PC-9 (cell line): ENCODE data around the gene NOB1. TPM values are rescaled to one million over a fixed set of nuclear protein-coding genes. Genes with fewer than 3 reads are reported as not detected.

Experiments
- BruUV-seq: library from RNA; stranded (reverse); fragments of 400-500 nt; replicated peaks from 2 replicates; lab custom pipeline; 2021; lab: Mats Ljungman, UMichigan
- CTCF ChIA-PET: fragments of 300-600 bp; sonication (Branson Sonifier 250); formaldehyde crosslinking; loops from one replicate; lab custom pipeline; 2022; ENCODE audit warnings: antibody characterized with exemption; lab: Charles Lee
- POLR2A ChIA-PET: fragments of 300-600 bp; sonication (Branson Sonifier 250); formaldehyde crosslinking; loops from one replicate; lab custom pipeline; 2022; ENCODE audit warnings: antibody characterized with exemption; ENCODE audit not compliant: unreplicated experiment; lab: Charles Lee
- DNase-seq, 2 experiments: peaks; one replicate each; pipeline versions ENCODE4 v3.0.0 to v3.0.0-alpha.2; 2015 to 2022; ENCODE audit warnings: mixed read lengths in 1 of 2
- H2AFZ ChIP-seq: fragments of 200-600 bp; sonication (generic); 2 replicates; pipeline ENCODE4 v1.8.1; 2017; ENCODE audit warnings: antibody characterized with exemption
- H3F3A ChIP-seq: fragments of 200-600 bp; sonication (generic); 2 replicates; pipeline ENCODE4 v1.8.1; 2017; ENCODE audit warnings: antibody characterized with exemption, mild to moderate bottlenecking, low read depth; ENCODE audit not compliant: insufficient read depth
- H3K27ac ChIP-seq: fragments of 200-600 bp; sonication (generic); 2 replicates; pipeline ENCODE4 v1.6.1; 2016; ENCODE audit warnings: mixed run types
- H3K27me3 ChIP-seq: fragments of 200-600 bp; sonication (generic); 2 replicates; pipeline ENCODE4 v1.6.1; 2016; ENCODE audit warnings: low read depth, mixed run types; ENCODE audit not compliant: insufficient read depth
- H3K36me3 ChIP-seq: fragments of 200-600 bp; sonication (generic); 2 replicates; pipeline ENCODE4 v1.6.1; 2016; ENCODE audit warnings: low read depth, mixed run types
- H3K4me1 ChIP-seq: fragments of 200-600 bp; sonication (generic); replicated peaks from 2 replicates; pipeline ENCODE4 v1.6.1; 2016; ENCODE audit warnings: mixed run types; ENCODE audit not compliant: insufficient read depth
- H3K4me2 ChIP-seq: fragments of 200-600 bp; sonication (generic); 2 replicates; pipeline ENCODE4 v1.6.1; 2017; ENCODE audit warnings: mixed run types
- H3K4me3 ChIP-seq: fragments of 200-600 bp; sonication (generic); 2 replicates; pipeline ENCODE4 v1.6.1; 2016; ENCODE audit warnings: mixed run types
- H3K79me2 ChIP-seq: fragments of 200-600 bp; sonication (generic); 2 replicates; pipeline ENCODE4 v1.6.1; 2017; ENCODE audit warnings: low read depth, mixed run types
- H3K9me2 ChIP-seq: fragments of 200-600 bp; sonication (generic); 2 replicates; pipeline ENCODE4 v1.8.1; 2017; ENCODE audit warnings: mild to moderate bottlenecking; ENCODE audit not compliant: insufficient read depth
- H3K9me3 ChIP-seq: fragments of 200-600 bp; sonication (generic); 2 replicates; pipeline ENCODE4 v1.8.1; 2016; ENCODE audit warnings: low read depth; ENCODE audit not compliant: insufficient read depth
- H4K20me1 ChIP-seq: fragments of 200-600 bp; sonication (generic); 2 replicates; pipeline ENCODE4 v1.8.1; 2017; ENCODE audit not compliant: insufficient read depth
- EZH2 ChIP-seq: fragments of 200-600 bp; sonication (generic); IDR thresholded peaks from 2 replicates; pipeline ENCODE4 v1.8.0; 2017; ENCODE audit warnings: antibody characterized with exemption, low read depth
- intact Hi-C: fragments of 100-400 bp; cut with micrococcal nuclease; formaldehyde crosslinking; loops from one replicate; pipeline ENCODE4 v1.10.0; 2022; ENCODE audit not compliant: unreplicated experiment
- total RNA-seq: library from RNA; stranded (reverse); gene quantifications from 2 replicates; pipeline ENCODE4 v1.2.3, GENCODE V29; 2021
- TF ChIP-seq, protein P1 (sequence below): fragments of 200-600 bp; sonication (generic); conservative IDR thresholded peaks from 2 replicates; pipeline ENCODE4 v1.6.1; 2017; ENCODE audit warnings: mixed run types, antibody characterized with exemption, mild to moderate bottlenecking, moderate library complexity

Gene NOB1
- total RNA-seq, 1 experiment from 2014 or later, result 66.9 TPM

DNA sequence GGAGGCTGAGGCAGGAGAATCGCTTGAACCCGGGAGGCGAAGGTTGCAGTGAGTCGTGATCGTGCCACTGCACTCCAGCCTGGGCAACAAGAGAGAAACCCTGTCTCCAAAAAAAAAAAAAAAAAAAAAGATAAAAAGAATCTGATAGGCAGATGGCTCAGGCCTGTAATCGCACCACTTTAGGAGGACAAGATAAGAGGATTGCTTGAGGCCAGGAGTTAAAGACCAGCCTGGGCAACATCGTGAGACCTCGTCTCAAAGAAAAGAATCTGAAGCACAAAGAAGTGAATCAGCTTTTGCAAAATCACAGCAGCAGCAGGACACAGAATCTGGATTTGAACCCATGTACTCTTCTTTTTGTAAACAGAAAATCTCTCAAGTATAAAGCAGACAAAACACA lies 7.6 kb downstream of the NOB1 start:
- peaks cover 47% of the 10 kb centered on the region for H3K36me3 ChIP-seq

DNA sequence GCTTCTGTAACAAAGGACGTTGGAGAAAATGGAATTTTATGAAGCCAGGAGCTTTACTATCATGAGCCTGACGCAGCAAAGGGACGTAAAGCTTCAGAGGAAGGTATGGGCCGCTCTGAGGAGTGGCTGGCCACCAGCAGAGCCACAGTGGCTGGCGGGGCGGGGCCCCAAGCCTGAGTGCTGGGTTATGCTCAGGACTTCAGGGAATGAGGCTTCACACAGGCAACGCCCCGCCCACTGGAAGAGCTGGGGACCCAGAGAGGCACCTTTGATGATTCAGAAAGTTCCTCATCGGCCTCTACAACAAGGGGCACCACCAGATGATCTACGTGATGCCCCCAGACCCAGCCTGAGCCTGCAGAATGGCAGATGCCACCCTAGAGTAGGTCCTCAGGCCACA lies 8.8 kb downstream of the NOB1 start:
- ChIA-PET POLR2A (no interaction called here), CTCF (interaction anchor here (1.0 kb wide), 1 partner anchor 8 kb away, joined by 4 read pairs; no protein-coding TSS in a partner anchor)
- H4K20me1 ChIP-seq, result peaks cover 13% of the 10 kb centered on the region
- H3K27ac ChIP-seq, result no peak overlapping the region
- peaks cover 51% of the 10 kb centered on the region for H3K36me3 ChIP-seq
- intact Hi-C loops, result no loop called here
- BruUV-seq, result no TSS peak
- H3K27me3 ChIP-seq, result no peaks in the 10 kb centered on the region
- no peaks in the 10 kb centered on the region for H3K9me3 ChIP-seq
- H3F3A ChIP-seq, result peaks cover 51% of the 10 kb centered on the region
- H2AFZ ChIP-seq, result no peak overlapping the region
- H3K4me2 ChIP-seq, result no peak overlapping the region
- no peaks in the 10 kb centered on the region for H3K9me2 ChIP-seq
- H3K79me2 ChIP-seq, result peaks cover 34% of the 10 kb centered on the region
- no peak for TF ChIP-seq EZH2
- TF ChIP-seq, protein P1, sequence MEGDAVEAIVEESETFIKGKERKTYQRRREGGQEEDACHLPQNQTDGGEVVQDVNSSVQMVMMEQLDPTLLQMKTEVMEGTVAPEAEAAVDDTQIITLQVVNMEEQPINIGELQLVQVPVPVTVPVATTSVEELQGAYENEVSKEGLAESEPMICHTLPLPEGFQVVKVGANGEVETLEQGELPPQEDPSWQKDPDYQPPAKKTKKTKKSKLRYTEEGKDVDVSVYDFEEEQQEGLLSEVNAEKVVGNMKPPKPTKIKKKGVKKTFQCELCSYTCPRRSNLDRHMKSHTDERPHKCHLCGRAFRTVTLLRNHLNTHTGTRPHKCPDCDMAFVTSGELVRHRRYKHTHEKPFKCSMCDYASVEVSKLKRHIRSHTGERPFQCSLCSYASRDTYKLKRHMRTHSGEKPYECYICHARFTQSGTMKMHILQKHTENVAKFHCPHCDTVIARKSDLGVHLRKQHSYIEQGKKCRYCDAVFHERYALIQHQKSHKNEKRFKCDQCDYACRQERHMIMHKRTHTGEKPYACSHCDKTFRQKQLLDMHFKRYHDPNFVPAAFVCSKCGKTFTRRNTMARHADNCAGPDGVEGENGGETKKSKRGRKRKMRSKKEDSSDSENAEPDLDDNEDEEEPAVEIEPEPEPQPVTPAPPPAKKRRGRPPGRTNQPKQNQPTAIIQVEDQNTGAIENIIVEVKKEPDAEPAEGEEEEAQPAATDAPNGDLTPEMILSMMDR, result no peak
- H3K4me1 ChIP-seq, result peaks cover 20% of the 10 kb centered on the region
- no peak for DNase-seq
- no peak overlapping the region for H3K4me3 ChIP-seq

More for the DNA sequence above, 7.6 kb downstream of the NOB1 start:
- no peak overlapping the region for H3K4me2 ChIP-seq
- no peaks in the 10 kb centered on the region for H3K27me3 ChIP-seq
- CTCF ChIA-PET, result no interaction called here
- peaks cover 17% of the 10 kb centered on the region for H4K20me1 ChIP-seq
- POLR2A ChIA-PET, result no interaction called here
- H3K4me3 ChIP-seq, result no peak overlapping the region
- no peak overlapping the region for H3K27ac ChIP-seq
- TF ChIP-seq, protein P1, result no peak
- TF ChIP-seq EZH2, result no peak
- H3K9me2 ChIP-seq, result no peaks in the 10 kb centered on the region
- peaks cover 45% of the 10 kb centered on the region for H3K79me2 ChIP-seq
- no TSS peak for BruUV-seq
- no peaks in the 10 kb centered on the region for H3K9me3 ChIP-seq
- H3F3A ChIP-seq, result peaks cover 40% of the 10 kb centered on the region
- H3K4me1 ChIP-seq, result peaks cover 9% of the 10 kb centered on the region
- intact Hi-C loops, result no loop called here
- DNase-seq, result no peak
- H2AFZ ChIP-seq, result no peak overlapping the region

DNA sequence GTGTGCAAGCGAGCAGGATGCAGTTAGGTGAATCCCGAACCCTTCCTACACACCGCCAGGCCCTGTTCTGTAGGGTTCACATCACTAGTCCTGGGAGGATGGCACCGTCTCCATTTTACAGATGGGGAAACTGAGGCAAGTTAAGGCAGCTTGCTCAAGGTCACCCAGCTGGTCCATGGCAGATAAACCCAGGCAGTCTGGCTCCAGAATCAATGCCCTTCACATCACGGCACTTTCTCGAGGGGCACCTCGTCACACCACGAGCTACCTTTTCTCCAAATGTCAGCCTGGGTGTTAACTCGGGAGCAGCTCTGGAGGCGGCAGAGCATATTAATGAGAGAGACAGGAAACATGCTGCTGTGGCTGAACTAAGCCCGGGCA lies 9.5 kb downstream of the NOB1 start:
- H3F3A ChIP-seq, result peaks cover 59% of the 10 kb centered on the region
- H3K9me3 ChIP-seq, result no peaks in the 10 kb centered on the region
- TF ChIP-seq EZH2, result no peak
- TF ChIP-seq, protein P1, result no peak
- H4K20me1 ChIP-seq, result peaks cover 13% of the 10 kb centered on the region
- no peak overlapping the region for H3K4me2 ChIP-seq
- intact Hi-C loops, result no loop called here
- peaks cover 31% of the 10 kb centered on the region; the same call in 1 of the 2 replicates for H3K79me2 ChIP-seq
- no peaks in the 10 kb centered on the region for H3K9me2 ChIP-seq
- H3K27ac ChIP-seq, result no peak overlapping the region
- no peak overlapping the region for H3K4me3 ChIP-seq
- peaks cover 48% of the 10 kb centered on the region for H3K36me3 ChIP-seq
- no peak for DNase-seq
- H2AFZ ChIP-seq, result no peak overlapping the region
- peaks cover 25% of the 10 kb centered on the region for H3K4me1 ChIP-seq
- POLR2A ChIA-PET, result no interaction called here
- H3K27me3 ChIP-seq, result no peaks in the 10 kb centered on the region
- no TSS peak for BruUV-seq
- CTCF ChIA-PET, result interaction anchor here (1.0 kb wide), 1 partner anchor 8 kb away, joined by 4 read pairs; no protein-coding TSS in a partner anchor
